Stimulated activated CD4-positive, alpha-beta T cell treated with anti-CD3 and anti-CD28 coated beads, TNF-alpha, amount 100 ng/mL, for 48 hours (primary cell): ENCODE data around the gene G3BP1.
"Not testable (repeated sequence)": the region's sequence is repeated elsewhere in the genome, so short reads cannot be mapped to it uniquely, and the experiment has no call there.

Experiments
- DNase-seq, 3 donors: peaks; one replicate each; pipeline ENCODE4 v3.0.0-alpha.2; 2020; ENCODE audit warnings: low read depth in 3 of 3

G3BP1 gene

DNA sequence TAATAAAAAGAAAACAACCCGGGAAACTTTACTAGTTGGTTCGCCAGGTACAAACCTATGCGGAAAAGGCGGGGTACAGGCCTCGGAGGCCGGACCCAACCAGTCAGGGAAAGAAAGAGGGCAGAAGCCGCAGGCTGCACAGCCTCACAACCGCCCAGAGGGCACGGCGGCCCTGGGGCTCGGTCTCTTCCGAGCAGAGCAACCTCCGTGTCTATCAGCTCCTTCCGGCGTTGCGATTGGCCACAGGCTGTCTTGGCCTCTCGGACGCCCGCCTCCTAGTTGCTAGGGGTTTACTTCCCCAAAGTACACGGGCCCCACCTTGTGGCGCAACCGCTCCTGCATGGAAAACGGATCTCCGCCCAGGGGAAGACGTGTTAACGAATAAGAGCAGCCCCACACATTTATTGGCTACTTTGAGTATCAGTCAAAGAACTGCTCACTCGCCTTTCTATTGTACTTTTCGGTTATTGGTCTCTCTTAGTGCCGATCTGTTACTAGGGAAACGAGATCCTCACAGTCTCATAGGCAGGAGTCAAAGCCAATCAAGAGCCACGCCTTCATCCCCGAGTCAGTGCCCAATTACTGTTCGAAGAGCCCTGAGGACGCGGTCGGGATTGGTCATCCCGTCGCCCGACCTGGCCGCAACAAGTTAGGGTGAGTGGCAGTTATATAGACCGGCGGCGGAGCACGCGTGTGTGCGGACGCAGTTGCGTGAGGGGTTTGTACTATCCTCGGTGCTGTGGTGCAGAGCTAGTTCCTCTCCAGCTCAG is at the start of gene G3BP1:
Gene G3BP1 (plus strand): TSS at position 696 of the 770 bp plus-strand sequence. CDS start 14,667 bp downstream, outside the sequence.
- DNase-seq = peak; percentile 97 to 99 (median 98)

DNA sequence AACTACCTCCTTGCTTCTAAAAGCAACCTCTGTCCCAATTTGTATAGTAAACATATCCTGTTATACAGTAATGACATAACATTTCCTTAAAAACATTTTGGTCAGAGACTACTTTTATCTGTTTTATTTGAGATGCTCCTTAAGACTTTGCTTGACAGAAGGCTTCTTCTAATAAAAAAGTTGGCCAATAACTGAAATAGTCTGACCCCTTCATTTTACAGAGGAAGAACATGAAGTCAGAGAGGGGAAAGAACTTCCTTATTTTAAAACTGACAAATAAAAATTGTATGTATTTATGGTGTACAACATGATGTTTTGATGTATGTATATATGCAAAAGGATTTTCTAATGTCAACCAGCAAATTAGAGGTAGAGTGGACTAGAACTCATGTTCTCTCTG is 49.2 kb upstream of the G3BP1 start:
- no peak for DNase-seq

DNA sequence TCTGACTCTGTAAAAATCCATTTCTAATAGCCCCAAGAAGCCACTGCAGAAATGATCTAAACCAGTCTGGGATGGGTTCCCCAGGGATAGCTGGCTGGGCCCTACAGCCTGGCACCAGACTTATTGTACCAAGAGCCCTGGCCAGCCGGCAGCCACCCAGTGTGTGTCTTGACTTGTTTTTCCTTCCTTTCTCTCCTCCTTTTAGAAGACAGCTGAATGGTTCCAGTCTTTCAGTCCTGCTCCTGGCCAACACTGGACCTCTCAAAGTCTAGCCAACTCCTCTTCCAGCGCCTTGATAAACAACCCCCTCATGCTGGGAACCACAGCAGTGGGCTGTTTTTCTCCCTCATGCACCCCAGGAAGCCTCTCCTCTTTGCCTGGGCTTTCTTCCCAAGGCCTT is 47.4 kb upstream of the G3BP1 start:
- DNase-seq = no peak

DNA sequence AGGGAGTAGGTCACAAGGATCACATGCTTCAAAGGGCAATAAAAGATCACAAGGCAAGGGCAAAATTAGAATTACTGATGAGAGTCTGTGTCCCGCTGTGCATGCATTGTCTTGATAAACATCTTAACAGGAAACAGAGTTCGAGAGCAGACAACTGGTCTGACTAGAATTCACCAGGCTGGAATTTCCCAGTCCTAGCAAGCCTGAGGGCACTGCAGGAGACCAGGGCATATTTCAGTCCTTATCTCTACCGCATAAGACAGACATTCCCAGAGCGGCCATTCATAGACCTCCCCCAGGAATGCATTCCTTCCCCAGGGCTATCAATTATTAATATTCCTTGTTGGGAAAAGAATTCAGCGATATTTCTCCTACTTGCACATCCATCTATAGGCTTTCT is 42.2 kb upstream of the G3BP1 start:
- not testable (repeated sequence) for DNase-seq

- no peak for DNase-seq
These were observed 41.4 kb upstream of the G3BP1 start for GRCh38 chr5:151730381-151730780.

- DNase-seq = no peak
These were observed 38.2 kb upstream of the G3BP1 start for GRCh38 chr5:151733358-151734063.

DNA sequence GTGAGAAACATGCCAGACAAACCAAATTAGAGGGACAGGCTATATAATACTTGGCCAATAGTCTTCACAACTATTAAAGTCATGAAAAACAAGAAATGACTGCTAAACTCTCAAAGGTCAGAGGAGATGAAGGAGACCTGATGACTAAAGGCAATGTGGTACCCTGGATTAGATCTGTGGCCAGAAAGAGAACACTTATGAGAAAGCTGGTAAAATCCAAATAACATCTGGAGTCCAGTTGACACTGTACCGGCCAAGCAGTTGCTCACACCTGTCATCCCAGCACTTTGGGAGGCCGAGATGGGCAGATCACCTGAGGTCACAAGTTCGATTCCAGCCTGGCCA is 37.7 kb upstream of the G3BP1 start:
- DNase-seq = no peak

- DNase-seq = no peak
These were observed 36.1 kb upstream of the G3BP1 start for GRCh38 chr5:151735646-151736045.

- DNase-seq = no peak
These were observed 34.3 kb upstream of the G3BP1 start for GRCh38 chr5:151737431-151737830.

GRCh38 chr5:151738125-151738848 is 33.5 kb upstream of the G3BP1 start:
- DNase-seq = no peak

DNA sequence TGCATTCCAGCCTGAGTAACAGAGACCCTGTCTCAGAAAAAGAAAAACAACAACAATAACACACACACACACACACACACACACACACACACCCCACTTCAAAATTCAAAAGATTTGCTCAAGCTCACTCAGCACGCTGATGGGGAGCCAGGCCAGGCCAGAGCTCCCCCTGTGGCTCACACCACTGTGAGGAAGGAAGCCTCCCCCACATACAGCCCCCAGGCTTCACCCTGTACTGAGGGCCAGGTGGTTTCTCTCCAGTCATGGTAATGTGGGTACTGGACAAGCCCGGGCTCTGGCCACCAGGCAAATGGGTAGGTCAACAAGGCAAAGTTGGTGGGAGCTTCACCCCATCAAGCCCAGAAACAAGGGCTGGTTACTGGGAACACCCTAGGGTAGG is 32.4 kb upstream of the G3BP1 start:
- no peak for DNase-seq

DNA sequence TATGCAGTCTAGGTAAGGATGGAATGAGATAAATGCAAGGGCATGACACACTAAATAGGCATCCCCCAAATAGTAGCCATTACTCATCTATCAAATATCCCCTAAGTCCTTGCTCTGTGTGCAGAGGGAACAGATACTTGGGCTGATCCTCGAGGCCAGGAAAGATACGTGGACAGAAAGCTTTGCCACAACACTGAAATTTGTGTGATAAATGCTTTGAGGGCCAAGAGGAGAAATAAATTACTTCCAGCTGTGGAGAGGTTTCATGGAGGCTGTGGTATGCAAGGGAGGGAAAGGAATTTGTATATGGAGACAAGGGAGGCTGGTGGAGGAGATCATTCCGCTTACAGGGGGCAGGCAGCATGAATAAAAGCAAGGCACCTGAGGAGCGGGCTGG is 31.8 kb upstream of the G3BP1 start:
- no peak for DNase-seq

DNA sequence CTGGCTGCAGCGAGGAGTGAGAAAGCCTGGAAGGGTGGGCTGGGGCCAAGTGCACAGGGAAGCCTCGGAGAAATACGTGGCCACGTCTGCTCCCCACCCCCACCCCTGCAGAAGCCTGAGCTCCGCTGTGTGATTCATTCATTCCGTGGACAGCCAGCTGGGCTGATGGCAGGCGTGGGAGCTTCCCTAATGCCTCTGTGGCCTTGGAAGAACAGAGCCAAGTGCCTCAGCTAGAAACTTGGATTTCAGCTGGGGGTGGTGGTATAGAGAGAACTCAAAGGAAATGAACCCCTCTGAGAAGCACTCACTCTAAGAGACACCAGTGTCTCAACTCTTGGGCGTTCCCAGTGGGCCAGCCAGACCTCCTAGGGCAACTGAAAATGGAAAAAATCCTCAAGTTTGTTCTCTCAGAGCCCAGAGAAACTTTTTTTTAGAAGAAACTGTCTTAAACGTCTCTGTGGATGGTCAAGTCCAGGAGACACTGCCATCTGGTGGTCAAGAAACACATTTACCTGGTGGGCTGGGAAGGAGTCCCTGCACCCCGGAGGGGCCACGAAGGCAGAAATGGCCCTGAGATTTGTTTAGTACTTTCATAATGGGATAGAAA is 31.3 kb upstream of the G3BP1 start:
- DNase-seq = no peak

GRCh38 chr5:151740958-151741373 is 30.8 kb upstream of the G3BP1 start:
- no peak for DNase-seq

DNA sequence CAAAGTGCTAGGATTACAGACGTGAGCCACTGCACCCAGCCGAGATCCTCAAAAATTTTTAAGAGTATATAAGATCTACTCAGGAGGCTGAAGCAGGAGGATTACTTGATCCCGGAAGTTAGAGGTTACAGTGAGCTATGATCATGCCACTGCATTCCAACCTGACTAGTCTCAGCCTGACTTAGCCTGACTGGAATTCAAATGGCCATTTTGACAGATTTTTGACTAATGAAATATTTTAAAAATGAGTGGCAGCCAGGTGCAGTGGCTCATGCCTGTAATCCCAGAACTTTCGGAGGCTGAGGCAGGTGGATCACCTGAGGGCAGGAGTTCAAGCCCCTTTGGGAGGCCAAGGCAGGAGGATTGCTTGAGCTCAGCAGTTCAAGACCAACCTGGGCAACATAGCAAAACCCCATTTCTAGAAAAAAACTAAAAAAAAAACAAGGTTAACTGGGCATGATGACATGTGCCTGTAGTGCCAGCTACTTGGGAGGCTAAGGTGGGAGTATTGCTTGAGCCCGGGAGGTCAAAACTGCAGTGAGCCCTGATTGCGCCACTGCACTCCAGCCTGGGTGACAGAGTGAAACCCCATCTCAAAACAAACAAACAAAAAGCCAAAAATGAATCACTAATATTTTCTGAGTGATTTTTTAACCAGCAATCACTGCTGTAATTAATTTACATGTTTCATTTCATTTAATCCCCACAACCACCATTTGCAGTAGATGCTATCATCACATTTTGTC is 29.9 kb upstream of the G3BP1 start:
- no peak for DNase-seq

DNA sequence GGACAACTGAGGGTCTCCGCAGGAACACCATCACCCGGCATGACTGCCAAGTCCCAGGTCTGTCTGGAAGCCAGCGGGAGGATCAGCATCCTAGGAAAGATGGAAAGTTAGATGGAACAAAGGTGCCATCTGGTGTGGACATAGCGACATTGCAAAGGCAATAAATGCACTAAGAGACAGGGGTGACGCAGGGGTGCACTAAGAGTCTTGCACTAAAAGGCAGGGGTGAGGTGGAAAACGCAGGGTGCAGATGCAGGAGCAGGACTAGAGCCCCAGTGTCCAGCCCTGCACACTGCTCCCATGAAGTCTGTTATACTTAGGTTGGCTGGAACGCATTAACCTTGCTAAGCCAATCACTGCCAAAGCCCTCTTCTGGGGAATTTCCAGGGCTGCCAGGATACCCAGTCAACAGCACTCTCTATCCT is 28.9 kb upstream of the G3BP1 start:
- DNase-seq = no peak

- no peak for DNase-seq
These were observed 28.2 kb upstream of the G3BP1 start for GRCh38 chr5:151743530-151743929.

DNA sequence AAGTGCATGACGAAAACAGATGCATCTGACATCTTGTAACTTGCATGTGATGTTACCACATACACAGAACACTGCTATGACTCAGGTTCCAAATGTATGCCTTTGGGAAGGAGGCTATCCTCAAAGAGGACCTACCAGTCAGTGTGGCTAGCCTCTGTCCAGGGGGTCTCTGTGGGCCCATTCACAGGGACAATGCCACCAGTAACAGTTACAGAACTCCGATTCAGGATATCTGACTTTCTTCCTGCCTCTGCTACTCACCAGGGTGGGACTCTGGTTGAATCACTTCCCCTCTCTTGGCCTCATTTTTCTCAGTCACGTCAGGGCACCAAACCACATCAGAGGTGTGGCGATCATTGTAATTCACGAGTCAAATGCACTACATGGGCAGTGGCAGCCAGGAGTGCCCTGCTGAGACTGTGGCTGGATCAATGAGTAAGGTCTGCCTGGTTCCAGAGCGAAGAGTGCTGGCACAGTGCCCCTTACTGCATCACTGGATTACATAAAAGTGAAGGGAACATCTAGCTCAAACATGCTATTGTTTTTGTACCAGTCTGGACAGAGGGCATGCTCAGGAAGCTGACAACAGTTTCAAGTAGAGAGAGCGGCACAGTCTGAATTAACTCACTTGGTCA is 26.6 kb upstream of the G3BP1 start:
- no peak for DNase-seq

- no peak for DNase-seq
These were observed 21.6 kb upstream of the G3BP1 start for GRCh38 chr5:151750121-151750520.

GRCh38 chr5:151751091-151751490 is 20.7 kb upstream of the G3BP1 start:
- no peak for DNase-seq

DNA sequence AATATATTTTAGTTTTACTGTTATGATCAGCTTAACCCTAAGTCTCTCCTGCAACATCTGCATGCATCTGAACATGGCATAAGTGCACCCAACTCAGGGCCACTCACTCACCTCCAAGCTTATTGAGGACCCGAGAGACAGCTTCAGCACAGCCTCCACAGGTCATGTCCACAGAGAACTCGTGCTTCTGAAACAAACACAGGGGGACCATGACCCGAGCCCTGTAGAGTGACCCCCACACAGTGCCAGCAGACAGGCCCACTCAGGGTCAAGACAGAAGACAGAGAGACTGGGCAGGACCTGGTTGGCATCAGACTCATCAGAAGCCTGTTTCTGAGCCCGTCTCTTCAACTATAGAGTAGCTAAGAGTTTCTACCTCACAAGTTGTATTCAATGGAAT is 20.2 kb upstream of the G3BP1 start:
- no peak for DNase-seq
